SJCRH30 (cell line): ENCODE measurements around the gene LRRC3B. TPM values are rescaled to one million over a fixed set of nuclear protein-coding genes. Genes with fewer than 3 reads are reported as not detected.
"Not testable (repeated sequence)": the region's sequence is repeated elsewhere in the genome, so short reads cannot be mapped to it uniquely, and the experiment has no call there.

Experiments
- DNase-seq, 2 experiments: peaks; one replicate each; pipeline ENCODE4 v3.0.0-alpha.2; 2015 to 2020
- H3K27ac ChIP-seq: fragments of 250-450 bp; sonication (Bioruptor Pico); 2 replicates; pipeline ENCODE4 v1.5.1; 2020; ENCODE audit warnings: mild to moderate bottlenecking, moderate library complexity
- H3K27me3 ChIP-seq: fragments of 250-450 bp; sonication (Bioruptor Pico); 2 replicates; pipeline ENCODE4 v1.5.1; 2020; ENCODE audit warnings: mild to moderate bottlenecking, moderate library complexity
- H3K36me3 ChIP-seq: fragments of 250-450 bp; sonication (Bioruptor Pico); 2 replicates; pipeline ENCODE4 v1.5.1; 2020; ENCODE audit warnings: mild to moderate bottlenecking, moderate library complexity
- H3K4me1 ChIP-seq: fragments of 250-450 bp; sonication (Bioruptor Pico); 2 replicates; pipeline ENCODE4 v1.5.1; 2020; ENCODE audit warnings: mild to moderate bottlenecking, moderate library complexity
- H3K4me3 ChIP-seq: fragments of 250-450 bp; sonication (Bioruptor Pico); 2 replicates; pipeline ENCODE4 v1.5.1; 2020; ENCODE audit warnings: mild to moderate bottlenecking, moderate library complexity
- H3K9me3 ChIP-seq: fragments of 250-450 bp; sonication (Bioruptor Pico); replicated peaks from 2 replicates; pipeline ENCODE4 v1.5.1; 2020; ENCODE audit warnings: mild to moderate bottlenecking, moderate library complexity
- total RNA-seq: library from RNA; depleted of rRNA; stranded (reverse); fragments of >200 nt; shearing (Covaris generic); gene quantifications from 2 replicates; pipeline ENCODE4 v1.2.3, GENCODE V29; 2014; rRNA removed

LRRC3B gene
- not detected in 2 replicates for total RNA-seq

GRCh38 chr3:26622621-26623418, at the start of gene LRRC3B:
LRRC3B (plus strand) TSS chr3:26622772; CDS start chr3:26709673, 86,901 bp downstream.
- no peaks in the 10 kb centered on the region for H3K36me3 ChIP-seq
- H3K27ac ChIP-seq, result no peak within 1 kb of the TSS
- no peaks in the 10 kb centered on the region for H3K4me1 ChIP-seq
- 0 out of 2 replicates have a peak, but pooled peaks cover 7% of the 10 kb centered on the region for H3K27me3 ChIP-seq
- no peak within 1 kb of the TSS for H3K4me3 ChIP-seq
- peaks cover under 1% of the 10 kb centered on the region; the same call in 1 of the 2 replicates for H3K9me3 ChIP-seq
- no peak for DNase-seq

- Histone ChIP-seq H3K4me1 (no peaks in the 10 kb centered on the region), H3K4me3 (no peak overlapping the region), H3K9me3 (no peaks in the 10 kb centered on the region), H3K27me3 (no peaks in the 10 kb centered on the region), H3K36me3 (no peaks in the 10 kb centered on the region), H3K27ac (no peak overlapping the region)
- no peak for DNase-seq
Observed at GRCh38 chr3:26574766-26575165, 47.8 kb upstream of the LRRC3B start.

- Histone ChIP-seq H3K4me3 (no peak overlapping the region), H3K9me3 (no peaks in the 10 kb centered on the region), H3K36me3 (no peaks in the 10 kb centered on the region), H3K4me1 (no peaks in the 10 kb centered on the region), H3K27ac (no peak overlapping the region), H3K27me3 (no peaks in the 10 kb centered on the region; the same call in 1 of the 2 replicates)
- no peak for DNase-seq
Observed at GRCh38 chr3:26579116-26579515, 43.5 kb upstream of the LRRC3B start.

- Histone ChIP-seq H3K4me1 (peaks cover 2% of the 10 kb centered on the region), H3K36me3 (no peaks in the 10 kb centered on the region), H3K27me3 (no peaks in the 10 kb centered on the region), H3K27ac (no peak overlapping the region), H3K4me3 (no peak overlapping the region), H3K9me3 (no peaks in the 10 kb centered on the region)
- DNase-seq, result no peak
Observed at GRCh38 chr3:26587571-26587970, 35.0 kb upstream of the LRRC3B start.

GRCh38 chr3:26588931-26589330, 33.6 kb upstream of the LRRC3B start:
- Histone ChIP-seq H3K27me3 (peaks cover 1% of the 10 kb centered on the region; the same call in 1 of the 2 replicates), H3K27ac (no peak overlapping the region)
- DNase-seq, result no peak

GRCh38 chr3:26589678-26590077, 32.9 kb upstream of the LRRC3B start:
- no peak for DNase-seq
- Histone ChIP-seq H3K4me3 (no peak overlapping the region), H3K9me3 (no peaks in the 10 kb centered on the region), H3K27me3 (peaks cover 3% of the 10 kb centered on the region; the same call in 1 of the 2 replicates), H3K27ac (no peak overlapping the region), H3K36me3 (no peaks in the 10 kb centered on the region), H3K4me1 (peaks cover 2% of the 10 kb centered on the region)

More at GRCh38 chr3:26588931-26589330, 33.6 kb upstream of the LRRC3B start:
- Histone ChIP-seq H3K9me3 (no peaks in the 10 kb centered on the region), H3K36me3 (no peaks in the 10 kb centered on the region), H3K4me1 (peaks cover 2% of the 10 kb centered on the region), H3K4me3 (no peak overlapping the region)

GRCh38 chr3:26590919-26591484, 31.6 kb upstream of the LRRC3B start:
- H3K4me1 ChIP-seq, result peaks cover 2% of the 10 kb centered on the region
- H3K9me3 ChIP-seq, result no peaks in the 10 kb centered on the region
- no peak overlapping the region for H3K4me3 ChIP-seq
- H3K36me3 ChIP-seq, result no peaks in the 10 kb centered on the region
- peaks cover 3% of the 10 kb centered on the region; the same call in 1 of the 2 replicates for H3K27me3 ChIP-seq
- no peak overlapping the region for H3K27ac ChIP-seq
- no peak for DNase-seq

- H3K9me3 ChIP-seq, result no peaks in the 10 kb centered on the region
- H3K27ac ChIP-seq, result no peak overlapping the region
- peaks cover 3% of the 10 kb centered on the region; the same call in 1 of the 2 replicates for H3K27me3 ChIP-seq
- H3K4me1 ChIP-seq, result peaks cover 2% of the 10 kb centered on the region
- no peak for DNase-seq
- no peak overlapping the region for H3K4me3 ChIP-seq
- no peaks in the 10 kb centered on the region for H3K36me3 ChIP-seq
Observed at GRCh38 chr3:26591926-26592325, 30.6 kb upstream of the LRRC3B start.

GRCh38 chr3:26592451-26592850, 30.1 kb upstream of the LRRC3B start:
- Histone ChIP-seq H3K4me1 (peaks cover 2% of the 10 kb centered on the region), H3K9me3 (no peaks in the 10 kb centered on the region), H3K27me3 (peaks cover 3% of the 10 kb centered on the region; the same call in 1 of the 2 replicates), H3K4me3 (no peak overlapping the region), H3K36me3 (no peaks in the 10 kb centered on the region), H3K27ac (no peak overlapping the region)
- no peak for DNase-seq

GRCh38 chr3:26596335-26596734, 26.2 kb upstream of the LRRC3B start:
- H3K27me3 ChIP-seq, result peaks cover 3% of the 10 kb centered on the region; the same call in 1 of the 2 replicates
- DNase-seq, result no peak
- H3K4me3 ChIP-seq, result no peak overlapping the region
- H3K36me3 ChIP-seq, result no peaks in the 10 kb centered on the region
- H3K4me1 ChIP-seq, result no peaks in the 10 kb centered on the region
- H3K27ac ChIP-seq, result no peak overlapping the region
- H3K9me3 ChIP-seq, result no peaks in the 10 kb centered on the region

GRCh38 chr3:26603311-26603710, 19.3 kb upstream of the LRRC3B start:
- not testable (repeated sequence) for DNase-seq, H3K9me3 ChIP-seq, H3K4me1 ChIP-seq, H3K27ac ChIP-seq, H3K36me3 ChIP-seq, H3K27me3 ChIP-seq, H3K4me3 ChIP-seq

GRCh38 chr3:26603771-26604170, 18.8 kb upstream of the LRRC3B start:
- not testable (repeated sequence) for H3K9me3 ChIP-seq, H3K4me1 ChIP-seq, DNase-seq, H3K27ac ChIP-seq, H3K4me3 ChIP-seq, H3K36me3 ChIP-seq, H3K27me3 ChIP-seq

GRCh38 chr3:26614006-26614685, 8.4 kb upstream of the LRRC3B start:
- Histone ChIP-seq H3K4me3 (no peak overlapping the region), H3K36me3 (no peaks in the 10 kb centered on the region), H3K27ac (no peak overlapping the region), H3K27me3 (0 out of 2 replicates have a peak, but pooled peaks cover 3% of the 10 kb centered on the region), H3K9me3 (no peaks in the 10 kb centered on the region), H3K4me1 (no peaks in the 10 kb centered on the region)
- DNase-seq, result no peak

- Histone ChIP-seq H3K4me1 (no peaks in the 10 kb centered on the region), H3K9me3 (no peaks in the 10 kb centered on the region), H3K27ac (no peak overlapping the region), H3K4me3 (no peak overlapping the region), H3K36me3 (no peaks in the 10 kb centered on the region), H3K27me3 (0 out of 2 replicates have a peak, but pooled peaks cover 3% of the 10 kb centered on the region)
- no peak for DNase-seq
Observed at GRCh38 chr3:26621176-26621575, 1.4 kb upstream of the LRRC3B start.
